DOHH2 (cell line): ENCODE measurements around the gene CYP27B1.

Experiments
- H3F3A ChIP-seq: fragments of 200-600 bp; sonication (generic), shearing (Covaris generic); 2 replicates; pipeline ENCODE4 v1.6.0; 2016; ENCODE audit warnings: antibody characterized with exemption, mild to moderate bottlenecking; ENCODE audit not compliant: control insufficient read depth, insufficient read depth
- H3K27ac ChIP-seq: fragments of 200-600 bp; sonication (generic); 2 replicates; pipeline ENCODE4 v1.5.1; 2014; ENCODE audit warnings: low read depth, mild to moderate bottlenecking, low read length, moderate library complexity
- H3K27me3 ChIP-seq: fragments of 200-600 bp; sonication (generic); 2 replicates; pipeline ENCODE4 v1.6.1; 2014; ENCODE audit warnings: mild to moderate bottlenecking, low read length, mixed read lengths; ENCODE audit not compliant: control insufficient read depth
- H3K36me3 ChIP-seq: fragments of 200-600 bp; sonication (generic); 2 replicates; pipeline ENCODE4 v1.6.1; 2014; ENCODE audit warnings: mild to moderate bottlenecking, low read length, moderate library complexity, mixed read lengths; ENCODE audit not compliant: control insufficient read depth
- H3K4me1 ChIP-seq: fragments of 200-600 bp; sonication (generic); 2 replicates; pipeline ENCODE4 v1.6.1; 2014; ENCODE audit warnings: mild to moderate bottlenecking, low read length, mixed read lengths; ENCODE audit not compliant: control insufficient read depth
- H3K4me2 ChIP-seq: fragments of 200-600 bp; sonication (generic); 2 replicates; pipeline ENCODE4 v1.6.0; 2014; ENCODE audit warnings: mild to moderate bottlenecking, low read length, moderate library complexity
- H3K4me3 ChIP-seq: fragments of 200-600 bp; sonication (generic); 2 replicates; pipeline ENCODE4 v1.5.1; 2014; ENCODE audit warnings: mild to moderate bottlenecking, low read length, mixed read lengths
- H3K79me2 ChIP-seq: fragments of 200-600 bp; sonication (generic); 2 replicates; pipeline ENCODE4 v1.6.1; 2014; ENCODE audit warnings: mild to moderate bottlenecking, low read length, mixed read lengths; ENCODE audit not compliant: control insufficient read depth
- H3K9me2 ChIP-seq: fragments of 200-600 bp; sonication (generic); replicated peaks from 2 replicates; pipeline ENCODE4 v1.6.1; 2014; ENCODE audit warnings: mild to moderate bottlenecking, low read length, mixed read lengths; ENCODE audit not compliant: control insufficient read depth
- H3K9me3 ChIP-seq: fragments of 200-600 bp; sonication (generic); 2 replicates; pipeline ENCODE4 v1.6.1; 2014; ENCODE audit warnings: antibody characterized with exemption, low read length, mixed read lengths; ENCODE audit not compliant: control insufficient read depth, insufficient read depth
- H4K20me1 ChIP-seq: fragments of 200-600 bp; sonication (generic); 2 replicates; pipeline ENCODE4 v1.6.0; 2014; ENCODE audit warnings: low read depth, mild to moderate bottlenecking, antibody characterized with exemption, low read length, moderate library complexity; ENCODE audit not compliant: control insufficient read depth, insufficient read depth
- CTCF ChIP-seq: fragments of 200-600 bp; sonication (generic); IDR thresholded peaks from one replicate; pipeline ENCODE4 v1.5.1; 2014; ENCODE audit warnings: antibody characterized with exemption, mild to moderate bottlenecking, low read depth, low read length; ENCODE audit not compliant: poor library complexity, severe bottlenecking
- EZH2phosphoT487 ChIP-seq: fragments of 200-600 bp; sonication (generic); IDR thresholded peaks from 2 replicates; pipeline ENCODE4 v1.6.1; 2017; ENCODE audit warnings: borderline replicate concordance, mild to moderate bottlenecking, antibody characterized with exemption, low read length, moderate library complexity, mixed read lengths

Gene CYP27B1

GRCh38 chr12:57781801-57782200, 14.9 kb upstream of the CYP27B1 start:
- Histone ChIP-seq H3K4me3 (peak overlapping the region; percentile 98), H3K9me2 (no peaks in the 10 kb centered on the region), H3K27ac (peak overlapping the region; percentile 15), H3K79me2 (peaks cover 32% of the 10 kb centered on the region), H4K20me1 (peaks cover 4% of the 10 kb centered on the region; the same call in 1 of the 2 replicates), H3K36me3 (peaks cover 31% of the 10 kb centered on the region), H3K4me2 (peak overlapping the region; percentile 97), H3F3A (no peaks in the 10 kb centered on the region), H3K9me3 (no peaks in the 10 kb centered on the region), H3K4me1 (peaks cover 21% of the 10 kb centered on the region), H3K27me3 (no peaks in the 10 kb centered on the region)
- TF ChIP-seq CTCF: no peak
- no peak for TF ChIP-seq EZH2phosphoT487

- H3K27me3 ChIP-seq: no peaks in the 10 kb centered on the region
- H3K4me3 ChIP-seq: peak overlapping the region; percentile 98
- H3F3A ChIP-seq: no peaks in the 10 kb centered on the region
- H3K9me2 ChIP-seq: no peaks in the 10 kb centered on the region
- peaks cover 25% of the 10 kb centered on the region for H3K36me3 ChIP-seq
- H3K4me2 ChIP-seq: peak overlapping the region; percentile 97
- H3K27ac ChIP-seq: peak overlapping the region; percentile 15; the same call in 1 of the 2 replicates
- no peaks in the 10 kb centered on the region for H3K9me3 ChIP-seq
- no peak for TF ChIP-seq EZH2phosphoT487
- TF ChIP-seq CTCF: no peak
- H4K20me1 ChIP-seq: peaks cover 4% of the 10 kb centered on the region; the same call in 1 of the 2 replicates
- peaks cover 21% of the 10 kb centered on the region for H3K4me1 ChIP-seq
- peaks cover 29% of the 10 kb centered on the region for H3K79me2 ChIP-seq
Observed at GRCh38 chr12:57781244-57781643, 14.4 kb upstream of the CYP27B1 start.

GRCh38 chr12:57780284-57780897, 13.5 kb upstream of the CYP27B1 start:
- Histone ChIP-seq H3K36me3 (peaks cover 17% of the 10 kb centered on the region), H3K9me2 (no peaks in the 10 kb centered on the region), H3K9me3 (no peaks in the 10 kb centered on the region), H3K27ac (no peak overlapping the region), H3K4me3 (no peak overlapping the region), H3F3A (no peaks in the 10 kb centered on the region), H3K4me1 (peaks cover 21% of the 10 kb centered on the region), H3K27me3 (no peaks in the 10 kb centered on the region), H3K4me2 (no peak overlapping the region), H4K20me1 (peaks cover 4% of the 10 kb centered on the region; the same call in 1 of the 2 replicates), H3K79me2 (peaks cover 24% of the 10 kb centered on the region)
- TF ChIP-seq CTCF (no peak), EZH2phosphoT487 (no peak)
